ENCODE measurements around the gene NAALADL2.

DNA sequence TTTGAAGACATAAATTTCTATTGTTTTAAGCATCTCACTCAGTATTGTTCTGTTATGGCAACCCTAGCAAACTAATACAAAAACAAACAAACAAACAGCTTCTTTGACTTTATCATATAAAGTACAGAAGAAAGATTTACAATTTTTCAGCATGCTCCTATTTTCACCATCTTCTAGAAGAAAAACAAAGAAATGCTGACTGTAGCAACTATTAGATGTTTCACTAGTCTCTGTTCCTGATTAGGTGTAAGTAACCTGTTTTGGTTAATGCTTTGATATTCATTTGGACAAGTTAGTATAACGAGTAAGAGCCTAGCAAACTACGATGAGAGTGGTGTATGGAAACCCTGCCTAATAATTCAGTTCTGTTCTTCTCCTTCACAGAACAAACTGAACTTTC lies 478.5 kb downstream of the NAALADL2 start:
- TF ChIP-seq CEBPB (IDR thresholded peaks at IDR 0.05) (no peak), EP300 (IDR thresholded peaks at IDR 0.05; ENCODE audit: borderline replicate concordance) (no peak), YY1 (IDR thresholded peaks at IDR 0.05; ENCODE audit: low read depth) (no peak)
- TF ChIP-seq, protein P1, sequence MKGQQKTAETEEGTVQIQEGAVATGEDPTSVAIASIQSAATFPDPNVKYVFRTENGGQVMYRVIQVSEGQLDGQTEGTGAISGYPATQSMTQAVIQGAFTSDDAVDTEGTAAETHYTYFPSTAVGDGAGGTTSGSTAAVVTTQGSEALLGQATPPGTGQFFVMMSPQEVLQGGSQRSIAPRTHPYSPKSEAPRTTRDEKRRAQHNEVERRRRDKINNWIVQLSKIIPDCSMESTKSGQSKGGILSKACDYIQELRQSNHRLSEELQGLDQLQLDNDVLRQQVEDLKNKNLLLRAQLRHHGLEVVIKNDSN (IDR thresholded peaks at IDR 0.05) = no peak
